RWPE1 (cell line): ENCODE results near the gene PRR23E.
A peak's percentile ranks its signal among the peaks of the same experiment; 100 is the strongest.

ENCODE experiments used
- CTCF ChIA-PET: fragments of 350-600 bp; sonication (Branson Sonifier 250); formaldehyde crosslinking; extraction: SDS; loops from one replicate; lab custom pipeline; 2021; lab: Yijun Ruan, JAX
- POLR2A ChIA-PET: fragments of 400-600 bp; formaldehyde crosslinking; extraction: SDS; loops from one replicate; lab custom pipeline; 2020; ENCODE audit warnings: antibody characterized with exemption; ENCODE audit not compliant: low non-redundant PET; lab: Yijun Ruan, JAX
- DNase-seq: peaks from one replicate; pipeline ENCODE4 v3.0.0; 2012; ENCODE audit warnings: low spot score
- H3K27ac ChIP-seq: fragments of 450-650 bp; 2 replicates; pipeline ENCODE4 v1.5.1; 2017
- TF ChIP-seq, protein P1 (sequence below): fragments of 450-650 bp; conservative IDR thresholded peaks from 2 replicates; pipeline ENCODE4 v1.5.1; 2017; ENCODE audit warnings: low read depth, mild to moderate bottlenecking

PRR23E gene

DNA sequence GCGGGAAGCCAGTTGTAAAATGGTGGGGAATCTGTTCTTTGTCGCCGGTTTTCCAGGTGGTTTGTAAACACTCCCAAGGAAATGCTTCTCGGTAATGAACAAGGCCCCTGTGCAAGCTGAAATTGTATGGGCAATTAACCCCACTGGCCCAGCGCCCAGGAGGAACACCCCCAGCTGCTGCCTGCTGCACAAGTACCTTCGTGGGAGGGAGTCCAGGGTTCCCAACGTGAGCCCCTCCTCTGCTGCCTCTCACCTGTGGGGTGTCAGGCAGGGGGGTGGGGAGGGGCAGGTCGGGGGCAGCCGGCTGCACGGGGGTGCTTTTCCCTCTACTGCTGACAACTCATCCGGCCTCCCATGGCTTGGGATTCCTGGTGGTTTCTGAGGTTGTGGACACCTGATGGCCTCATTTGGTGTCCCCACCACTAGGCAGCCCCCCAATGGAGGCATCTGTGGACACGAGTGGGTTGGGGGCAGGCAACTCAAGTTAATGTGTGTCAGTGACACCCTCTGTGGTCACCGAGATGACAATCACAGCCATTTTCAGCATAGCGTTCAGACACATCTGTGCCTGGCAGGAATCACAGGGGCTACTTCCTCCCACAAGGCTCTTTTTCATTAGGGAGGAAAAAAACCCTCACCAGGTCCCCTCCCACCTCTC is 35.6 kb upstream of the PRR23E start:
- ChIA-PET CTCF (no interaction called here), POLR2A (no interaction called here)
- DNase-seq: no peak
- TF ChIP-seq, protein P1, sequence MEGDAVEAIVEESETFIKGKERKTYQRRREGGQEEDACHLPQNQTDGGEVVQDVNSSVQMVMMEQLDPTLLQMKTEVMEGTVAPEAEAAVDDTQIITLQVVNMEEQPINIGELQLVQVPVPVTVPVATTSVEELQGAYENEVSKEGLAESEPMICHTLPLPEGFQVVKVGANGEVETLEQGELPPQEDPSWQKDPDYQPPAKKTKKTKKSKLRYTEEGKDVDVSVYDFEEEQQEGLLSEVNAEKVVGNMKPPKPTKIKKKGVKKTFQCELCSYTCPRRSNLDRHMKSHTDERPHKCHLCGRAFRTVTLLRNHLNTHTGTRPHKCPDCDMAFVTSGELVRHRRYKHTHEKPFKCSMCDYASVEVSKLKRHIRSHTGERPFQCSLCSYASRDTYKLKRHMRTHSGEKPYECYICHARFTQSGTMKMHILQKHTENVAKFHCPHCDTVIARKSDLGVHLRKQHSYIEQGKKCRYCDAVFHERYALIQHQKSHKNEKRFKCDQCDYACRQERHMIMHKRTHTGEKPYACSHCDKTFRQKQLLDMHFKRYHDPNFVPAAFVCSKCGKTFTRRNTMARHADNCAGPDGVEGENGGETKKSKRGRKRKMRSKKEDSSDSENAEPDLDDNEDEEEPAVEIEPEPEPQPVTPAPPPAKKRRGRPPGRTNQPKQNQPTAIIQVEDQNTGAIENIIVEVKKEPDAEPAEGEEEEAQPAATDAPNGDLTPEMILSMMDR: no peak
- H3K27ac ChIP-seq: no peak overlapping the region

DNA sequence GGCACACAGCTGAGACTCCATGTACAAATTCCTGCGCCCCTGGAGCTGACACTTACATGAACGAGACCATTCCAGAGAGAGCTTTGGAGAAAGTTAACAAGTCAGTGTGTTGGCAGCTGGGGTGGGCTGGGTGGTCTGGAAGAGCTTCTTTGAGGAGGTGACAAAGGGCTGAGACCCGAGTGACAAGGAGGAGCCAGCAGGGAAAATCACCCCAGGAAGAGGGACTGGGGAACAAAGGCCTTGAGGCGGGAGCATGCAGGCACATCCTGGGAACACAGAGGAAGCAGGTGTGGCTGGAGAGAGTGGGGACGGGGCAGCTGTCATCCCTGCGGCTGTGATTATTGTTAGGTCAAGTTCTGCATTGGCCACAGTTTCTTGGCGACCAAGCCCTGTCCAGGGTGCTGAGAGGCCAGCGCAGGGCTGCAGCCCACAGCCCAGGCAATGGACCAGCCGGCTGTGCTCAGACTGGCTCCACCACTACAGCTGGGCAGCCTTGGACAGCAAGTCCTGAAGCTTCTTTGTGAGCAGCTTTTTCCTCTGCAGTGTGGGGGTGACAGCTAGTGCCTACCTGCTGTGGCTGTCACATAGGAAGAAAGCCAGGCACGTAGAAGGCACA is 34.2 kb upstream of the PRR23E start:
- peak; percentile 20 for DNase-seq
- no peak overlapping the region for H3K27ac ChIP-seq
- ChIA-PET CTCF (no interaction called here), POLR2A (no interaction called here)
- TF ChIP-seq, protein P1: no peak

- CTCF ChIA-PET: no interaction called here
These were observed 33.4 kb upstream of the PRR23E start for GRCh38 chr3:127159543-127159942.

DNA sequence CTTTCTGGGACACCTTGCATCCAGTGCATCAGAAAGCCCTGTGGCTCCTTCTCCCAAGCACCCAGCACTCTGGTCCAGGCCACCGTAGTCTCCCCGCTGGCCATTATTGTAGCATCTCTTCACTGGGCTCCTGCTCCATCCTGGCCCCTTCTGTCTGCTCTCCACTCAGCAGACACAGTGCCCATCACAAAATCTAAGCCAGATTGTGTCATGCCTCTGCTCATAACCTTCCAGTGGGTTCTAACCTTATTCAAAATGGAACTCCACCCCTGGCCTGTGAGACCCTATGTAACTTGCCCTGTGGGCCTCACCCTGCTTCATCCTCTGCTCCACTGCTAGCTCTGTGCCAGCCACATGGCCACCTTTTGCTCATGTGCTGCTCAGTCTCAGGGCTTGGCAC is 31.7 kb upstream of the PRR23E start:
- TF ChIP-seq, protein P1: no peak
- ChIA-PET POLR2A (no interaction called here), CTCF (no interaction called here)
- no peak for DNase-seq
- no peak overlapping the region for H3K27ac ChIP-seq

More at GRCh38 chr3:127159543-127159942, 33.4 kb upstream of the PRR23E start:
- POLR2A ChIA-PET: no interaction called here
- DNase-seq: no peak
- TF ChIP-seq, protein P1: no peak
- H3K27ac ChIP-seq: no peak overlapping the region

DNA sequence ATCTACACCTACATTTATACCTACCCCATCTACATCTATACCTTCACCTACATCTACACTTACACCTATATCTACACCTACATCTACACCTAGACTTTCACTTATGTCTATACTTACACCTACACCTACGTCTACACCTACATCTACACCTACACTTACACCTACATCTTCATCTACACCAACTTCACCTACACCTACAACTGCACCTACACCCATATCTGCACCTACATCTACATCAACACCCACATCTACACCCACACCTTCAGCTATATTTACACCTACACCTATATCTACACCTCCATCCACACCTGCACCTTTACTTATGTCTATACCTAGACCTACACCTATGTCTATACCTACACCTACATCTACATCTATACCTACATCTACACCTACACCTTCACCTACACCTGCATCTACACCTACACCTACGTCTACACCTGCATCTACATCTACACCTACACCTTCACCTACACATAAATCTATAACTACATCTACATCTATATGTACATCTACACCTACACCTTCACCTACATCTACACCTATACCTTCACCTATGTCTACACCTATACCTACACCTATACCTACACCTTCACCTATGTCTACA is 30.9 kb upstream of the PRR23E start:
- CTCF ChIA-PET: no interaction called here
- TF ChIP-seq, protein P1: no peak
- DNase-seq: no peak
- POLR2A ChIA-PET: no interaction called here
- H3K27ac ChIP-seq: no peak overlapping the region

- no peak overlapping the region for H3K27ac ChIP-seq
- CTCF ChIA-PET: interaction anchor here (0.6 kb wide), 1 partner anchor 68 kb away, joined by 3 read pairs; no protein-coding TSS in a partner anchor
- POLR2A ChIA-PET: no interaction called here
- TF ChIP-seq, protein P1: no peak
- no peak for DNase-seq
These were observed 29.8 kb upstream of the PRR23E start for GRCh38 chr3:127162947-127163645.
